NB4 (cell line): ENCODE results near the gene NFE2L1.
A peak's percentile ranks its signal among the peaks of the same experiment; 100 is the strongest.

ENCODE experiments used
- DNase-seq: peaks from one replicate; pipeline ENCODE4 v3.0.0; 2010; ENCODE audit warnings: low read depth
- H3K4me3 ChIP-seq: one replicate; pipeline ENCODE4 v1.5.1; 2011; ENCODE audit warnings: mild to moderate bottlenecking, low read depth, low read length, moderate library complexity
- MYC ChIP-seq: IDR thresholded peaks from 2 replicates; pipeline ENCODE4 v1.6.1; 2011; ENCODE audit warnings: low read depth, low read length
- POLR2A ChIP-seq: IDR thresholded peaks from 2 replicates; pipeline ENCODE4 v1.6.1; 2011; ENCODE audit warnings: mild to moderate bottlenecking; ENCODE audit not compliant: insufficient read length; ENCODE audit errors: extremely low read depth
- TF ChIP-seq, protein P1 (sequence below): IDR thresholded peaks from one replicate; pipeline ENCODE4 v1.5.1; 2012; ENCODE audit warnings: low read depth, low read length
- TF ChIP-seq, protein P2 (sequence below): IDR thresholded peaks from 2 replicates; pipeline ENCODE4 v1.6.1; 2011; ENCODE audit warnings: low read depth, low read length

NFE2L1 gene

DNA sequence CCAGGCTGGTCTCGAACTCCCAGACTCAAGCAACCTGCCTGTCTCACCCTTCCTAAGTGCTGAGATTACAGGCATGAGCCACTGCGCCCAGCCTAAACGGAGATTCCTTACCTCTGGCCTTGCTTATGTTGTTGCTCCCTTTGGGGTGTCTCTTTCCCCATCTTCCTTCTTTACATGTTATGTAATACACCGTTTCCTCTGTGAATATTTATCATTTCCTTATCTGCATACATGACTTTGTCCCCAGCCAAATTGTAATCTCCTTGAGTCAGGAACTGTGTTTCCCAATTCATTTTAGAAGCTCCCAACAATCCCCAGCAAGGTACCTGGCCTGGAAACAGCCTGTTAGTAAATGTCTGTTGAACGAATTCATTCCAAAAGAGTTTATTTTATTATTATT lies 26.2 kb upstream of the NFE2L1 start:
- no peak for DNase-seq
- H3K4me3 ChIP-seq, result no peak overlapping the region
- TF ChIP-seq POLR2A (no peak), MYC (no peak)
- TF ChIP-seq, protein P1, sequence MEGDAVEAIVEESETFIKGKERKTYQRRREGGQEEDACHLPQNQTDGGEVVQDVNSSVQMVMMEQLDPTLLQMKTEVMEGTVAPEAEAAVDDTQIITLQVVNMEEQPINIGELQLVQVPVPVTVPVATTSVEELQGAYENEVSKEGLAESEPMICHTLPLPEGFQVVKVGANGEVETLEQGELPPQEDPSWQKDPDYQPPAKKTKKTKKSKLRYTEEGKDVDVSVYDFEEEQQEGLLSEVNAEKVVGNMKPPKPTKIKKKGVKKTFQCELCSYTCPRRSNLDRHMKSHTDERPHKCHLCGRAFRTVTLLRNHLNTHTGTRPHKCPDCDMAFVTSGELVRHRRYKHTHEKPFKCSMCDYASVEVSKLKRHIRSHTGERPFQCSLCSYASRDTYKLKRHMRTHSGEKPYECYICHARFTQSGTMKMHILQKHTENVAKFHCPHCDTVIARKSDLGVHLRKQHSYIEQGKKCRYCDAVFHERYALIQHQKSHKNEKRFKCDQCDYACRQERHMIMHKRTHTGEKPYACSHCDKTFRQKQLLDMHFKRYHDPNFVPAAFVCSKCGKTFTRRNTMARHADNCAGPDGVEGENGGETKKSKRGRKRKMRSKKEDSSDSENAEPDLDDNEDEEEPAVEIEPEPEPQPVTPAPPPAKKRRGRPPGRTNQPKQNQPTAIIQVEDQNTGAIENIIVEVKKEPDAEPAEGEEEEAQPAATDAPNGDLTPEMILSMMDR, result no peak
- TF ChIP-seq, protein P2, sequence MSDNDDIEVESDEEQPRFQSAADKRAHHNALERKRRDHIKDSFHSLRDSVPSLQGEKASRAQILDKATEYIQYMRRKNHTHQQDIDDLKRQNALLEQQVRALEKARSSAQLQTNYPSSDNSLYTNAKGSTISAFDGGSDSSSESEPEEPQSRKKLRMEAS, result no peak

DNA sequence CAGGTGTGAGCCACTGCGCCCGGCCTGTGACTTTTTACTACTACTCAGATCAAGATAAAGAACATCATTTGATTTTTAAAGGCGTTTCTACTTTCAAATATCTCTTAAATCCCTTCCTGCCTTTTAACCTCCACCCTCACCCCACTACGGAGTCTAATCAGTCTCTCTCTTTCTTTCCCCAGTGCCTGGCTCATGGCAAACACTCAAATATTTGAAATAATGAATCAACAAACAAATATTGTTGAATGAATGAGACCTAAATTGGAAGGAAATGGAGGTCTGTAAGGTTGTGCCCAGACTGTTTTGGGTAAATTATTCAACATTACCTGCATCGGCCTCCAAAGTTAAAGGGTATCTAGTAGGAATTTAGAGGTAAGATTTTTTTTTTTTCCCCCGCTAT lies 25.3 kb upstream of the NFE2L1 start:
- H3K4me3 ChIP-seq, result no peak overlapping the region
- TF ChIP-seq, protein P2, result no peak
- TF ChIP-seq, protein P1, result no peak
- no peak for TF ChIP-seq POLR2A
- no peak for TF ChIP-seq MYC
- DNase-seq, result no peak

DNA sequence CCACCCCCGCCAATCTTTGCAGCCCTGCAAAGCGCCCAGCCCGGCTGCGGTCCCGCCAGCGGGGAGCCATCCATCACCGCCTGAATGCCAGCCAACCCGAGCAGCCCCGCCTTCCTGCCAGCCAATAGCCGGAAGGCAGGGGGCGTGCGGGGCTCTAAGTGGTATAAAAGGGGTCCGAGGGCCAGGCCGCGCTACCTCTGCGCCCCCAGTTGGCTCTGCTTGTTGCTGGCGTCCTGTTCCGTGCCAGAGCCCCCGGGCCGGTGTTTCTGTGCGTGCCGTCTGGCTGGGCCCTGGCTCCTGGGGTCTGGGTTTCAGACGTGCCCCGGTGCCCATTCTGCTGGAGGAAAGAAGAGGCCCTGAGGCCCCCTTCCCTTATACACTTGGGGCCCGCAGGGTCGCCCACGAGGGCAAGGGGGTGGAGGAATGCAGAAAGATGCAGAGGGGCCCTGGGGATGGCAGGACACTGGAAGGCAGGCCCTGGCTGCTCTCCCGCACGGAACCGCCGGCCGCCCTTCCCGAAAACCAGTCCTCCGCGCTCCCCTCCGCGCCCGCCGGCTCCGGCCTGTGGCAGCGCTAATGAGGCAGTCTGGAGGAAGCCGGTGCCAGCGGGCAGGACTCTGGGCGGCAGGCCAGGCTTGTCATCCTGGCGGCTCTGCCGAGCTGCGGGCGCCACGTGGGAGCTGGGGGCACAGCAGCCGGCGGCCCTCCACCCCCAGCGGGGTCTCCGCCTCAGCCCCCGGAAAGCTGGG lies 24.6 kb upstream of the NFE2L1 start:
- DNase-seq, result peak; percentile 83
- TF ChIP-seq MYC, result no peak
- TF ChIP-seq, protein P2, result peak; percentile 49; the same call in 1 of the 2 replicates
- peak; percentile 51 for TF ChIP-seq POLR2A
- TF ChIP-seq, protein P1, result no peak
- peak overlapping the region; percentile 43 for H3K4me3 ChIP-seq

DNA sequence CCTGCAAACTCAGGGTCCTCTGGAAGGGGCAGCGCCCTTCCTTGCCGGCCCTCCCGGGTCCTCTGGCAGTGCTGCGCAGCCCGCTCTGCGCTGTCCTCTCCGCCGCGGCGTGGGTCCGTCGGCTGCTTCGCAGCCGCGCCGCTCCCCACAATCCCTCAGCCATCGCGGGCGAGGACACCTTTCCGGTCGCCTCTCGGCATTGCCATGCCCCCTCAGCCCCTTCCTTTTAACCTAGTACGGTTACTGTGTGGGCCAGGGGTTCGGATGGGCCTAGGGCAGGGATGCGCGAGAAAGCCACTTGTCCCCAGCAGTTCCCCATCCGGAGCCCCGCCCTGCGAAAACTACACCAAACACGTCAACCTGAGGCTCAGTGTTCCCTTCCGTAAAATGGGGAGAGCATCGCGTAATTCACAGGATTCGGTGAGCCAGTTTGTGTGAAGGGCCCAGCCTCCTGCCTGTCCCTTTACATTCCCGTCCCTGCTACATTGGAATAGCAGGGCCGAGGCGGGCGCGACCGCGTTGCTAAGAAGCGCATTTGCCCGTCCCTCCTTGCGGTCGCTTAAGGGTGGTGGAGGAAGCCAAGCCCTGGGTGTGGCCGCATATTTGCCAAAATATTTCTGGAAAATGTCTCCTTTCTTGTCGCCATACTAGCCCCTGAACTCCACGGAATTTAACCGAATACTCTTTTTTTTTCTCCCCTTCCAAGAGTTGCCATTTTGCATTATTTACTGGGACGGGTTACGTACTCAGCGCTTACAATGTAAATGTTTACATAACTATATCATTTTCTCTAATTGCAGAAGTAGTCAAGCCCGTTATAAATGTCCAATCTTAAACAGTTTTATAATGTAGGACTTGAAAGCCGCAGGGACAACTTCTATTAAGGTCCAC lies 23.8 kb upstream of the NFE2L1 start:
- peak overlapping the region; percentile 43 for H3K4me3 ChIP-seq
- DNase-seq, result peak; percentile 63
- TF ChIP-seq, protein P1, result no peak
- TF ChIP-seq MYC (no peak), POLR2A (no peak)
- TF ChIP-seq, protein P2, result no peak

DNA sequence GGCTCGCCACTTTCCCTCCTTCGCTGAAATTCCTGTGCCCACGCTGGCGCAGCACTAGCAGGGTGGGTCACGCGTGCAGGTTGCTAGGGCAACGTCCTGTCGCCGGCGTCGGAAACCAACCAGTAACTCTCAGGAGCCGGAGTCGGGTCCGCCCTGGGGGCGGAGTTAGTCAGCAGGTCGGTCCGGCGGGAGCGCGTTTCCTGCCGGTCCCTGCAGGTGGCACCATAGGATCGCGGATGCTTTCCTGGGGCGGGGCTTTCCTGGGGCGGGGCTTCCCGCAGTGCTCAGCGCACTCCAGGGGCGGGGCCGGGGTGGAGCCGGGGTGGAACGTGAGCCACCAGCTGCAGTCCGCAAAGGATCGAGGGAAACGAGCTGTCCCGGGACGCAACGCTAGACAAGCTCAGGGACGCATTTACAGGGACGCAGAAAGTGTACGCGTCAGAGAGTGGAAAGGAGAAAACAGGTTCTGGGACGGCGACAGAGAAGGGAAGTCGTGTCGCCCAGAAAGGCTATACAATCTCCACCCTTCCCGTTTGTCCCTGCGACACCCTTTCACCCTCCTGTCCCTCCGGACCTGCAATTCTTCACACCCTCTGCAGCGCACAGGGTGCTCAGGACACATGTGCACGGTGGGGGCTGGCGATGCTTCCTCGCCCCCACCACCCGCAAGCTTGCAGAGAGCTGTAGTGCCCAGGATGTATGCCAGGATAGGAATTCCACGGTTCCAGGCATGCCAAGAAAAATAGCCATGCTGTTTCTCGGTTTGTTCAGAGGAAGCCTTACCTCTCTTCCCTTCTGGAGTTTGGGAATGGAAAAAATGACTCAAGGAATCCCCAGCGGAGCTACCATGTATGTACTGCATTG lies 22.9 kb upstream of the NFE2L1 start:
- DNase-seq, result peak; percentile 95
- no peak for TF ChIP-seq MYC
- TF ChIP-seq, protein P1, result peak; percentile 60
- TF ChIP-seq, protein P2, result peak; percentile 64

More for the DNA sequence above, 22.9 kb upstream of the NFE2L1 start:
- peak overlapping the region; percentile 61 for H3K4me3 ChIP-seq
